ENCODE measurements around the gene AMPH.
"Not testable (repeated sequence)": the region's sequence is repeated elsewhere in the genome, so short reads cannot be mapped to it uniquely, and the experiment has no call there.

AMPH gene

DNA sequence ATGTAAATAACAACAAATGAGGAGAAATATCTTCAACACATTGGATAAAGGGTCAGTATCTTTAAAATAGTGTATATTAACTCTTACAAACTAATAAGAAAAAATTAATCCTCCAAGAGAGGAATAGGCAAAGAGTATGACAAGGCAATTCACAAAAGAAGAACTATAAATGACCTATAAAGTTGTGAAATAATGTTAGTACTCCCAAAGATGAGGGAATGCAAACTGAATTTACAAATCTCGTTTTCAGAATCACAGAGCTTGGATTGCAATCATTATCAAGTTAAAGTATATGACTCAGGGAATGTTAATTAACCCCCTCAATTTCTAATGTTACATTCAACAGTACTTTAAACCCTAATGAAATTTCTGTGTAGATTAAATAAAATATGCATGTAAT is 270.4 kb downstream of the AMPH start:
- TF ChIP-seq, protein P1, sequence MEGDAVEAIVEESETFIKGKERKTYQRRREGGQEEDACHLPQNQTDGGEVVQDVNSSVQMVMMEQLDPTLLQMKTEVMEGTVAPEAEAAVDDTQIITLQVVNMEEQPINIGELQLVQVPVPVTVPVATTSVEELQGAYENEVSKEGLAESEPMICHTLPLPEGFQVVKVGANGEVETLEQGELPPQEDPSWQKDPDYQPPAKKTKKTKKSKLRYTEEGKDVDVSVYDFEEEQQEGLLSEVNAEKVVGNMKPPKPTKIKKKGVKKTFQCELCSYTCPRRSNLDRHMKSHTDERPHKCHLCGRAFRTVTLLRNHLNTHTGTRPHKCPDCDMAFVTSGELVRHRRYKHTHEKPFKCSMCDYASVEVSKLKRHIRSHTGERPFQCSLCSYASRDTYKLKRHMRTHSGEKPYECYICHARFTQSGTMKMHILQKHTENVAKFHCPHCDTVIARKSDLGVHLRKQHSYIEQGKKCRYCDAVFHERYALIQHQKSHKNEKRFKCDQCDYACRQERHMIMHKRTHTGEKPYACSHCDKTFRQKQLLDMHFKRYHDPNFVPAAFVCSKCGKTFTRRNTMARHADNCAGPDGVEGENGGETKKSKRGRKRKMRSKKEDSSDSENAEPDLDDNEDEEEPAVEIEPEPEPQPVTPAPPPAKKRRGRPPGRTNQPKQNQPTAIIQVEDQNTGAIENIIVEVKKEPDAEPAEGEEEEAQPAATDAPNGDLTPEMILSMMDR (conservative IDR thresholded peaks at IDR 0.05; ENCODE audit: low read length): no peak
- H3K4me3 ChIP-seq (ENCODE audit: low read length): no peak overlapping the region

DNA sequence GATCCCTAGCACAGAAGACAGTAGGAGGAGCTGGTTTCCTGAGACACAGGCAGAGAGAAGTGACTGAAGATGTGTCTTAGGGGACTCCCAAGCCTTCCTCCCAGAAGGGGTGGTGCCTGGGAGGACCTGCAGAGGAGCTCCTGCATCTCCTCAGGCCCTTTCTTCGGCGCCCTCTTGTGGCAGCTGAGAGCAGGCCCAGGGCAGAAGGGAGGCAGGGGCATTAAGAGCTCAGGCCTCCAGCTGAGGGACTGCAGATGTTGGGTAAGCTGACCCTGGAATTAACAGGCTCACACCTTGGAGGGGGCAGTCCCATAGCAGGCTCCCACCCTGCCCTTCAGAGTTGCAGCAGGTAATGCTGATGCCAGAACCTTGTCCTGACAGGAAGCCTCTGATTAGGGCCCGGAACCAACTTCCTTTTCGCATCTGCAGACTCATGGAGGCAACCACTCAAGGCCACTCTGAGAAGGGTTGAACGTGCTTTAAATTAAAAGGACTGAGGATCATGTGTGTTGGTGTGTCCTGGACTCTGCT is 272.0 kb downstream of the AMPH start:
- TF ChIP-seq, protein P1 (conservative IDR thresholded peaks at IDR 0.05; ENCODE audit: low read length): peak; percentile 14; the same call in 1 of the 2 replicates
- not testable (repeated sequence) for DNase-seq (ENCODE audit: low read depth); H3K4me3 ChIP-seq (ENCODE audit: low read length)

More for the DNA sequence above, 270.4 kb downstream of the AMPH start:
- no peak for DNase-seq (ENCODE audit: low read depth)

DNA sequence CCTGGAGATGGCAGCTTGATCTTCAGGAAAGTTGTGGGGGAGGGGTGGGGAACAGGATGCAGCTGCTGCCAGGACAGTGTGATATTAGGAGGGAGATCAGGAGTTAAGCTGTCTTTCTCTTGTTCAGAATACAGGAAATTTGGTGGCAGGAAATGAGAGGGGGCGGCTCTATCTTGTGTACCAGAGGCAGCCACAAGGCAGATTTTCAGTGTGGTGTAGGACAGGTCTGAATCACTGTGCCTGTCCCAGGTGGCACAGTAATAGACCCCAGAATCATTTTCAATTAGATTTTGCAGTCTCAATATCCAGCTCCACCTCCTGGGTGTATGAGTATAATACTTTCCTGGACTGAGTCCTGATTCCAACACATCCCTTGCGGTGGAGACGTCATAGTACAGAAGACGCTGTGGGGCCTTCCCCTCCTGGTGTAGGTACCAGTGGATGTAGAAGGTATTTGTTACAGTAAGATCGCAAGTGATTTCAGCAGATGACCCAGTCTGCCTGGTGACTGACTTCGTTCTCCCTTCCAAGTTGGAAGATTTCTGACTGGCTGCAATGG is 272.8 kb downstream of the AMPH start:
- not testable (repeated sequence) for DNase-seq (ENCODE audit: low read depth); H3K4me3 ChIP-seq (ENCODE audit: low read length)

DNA sequence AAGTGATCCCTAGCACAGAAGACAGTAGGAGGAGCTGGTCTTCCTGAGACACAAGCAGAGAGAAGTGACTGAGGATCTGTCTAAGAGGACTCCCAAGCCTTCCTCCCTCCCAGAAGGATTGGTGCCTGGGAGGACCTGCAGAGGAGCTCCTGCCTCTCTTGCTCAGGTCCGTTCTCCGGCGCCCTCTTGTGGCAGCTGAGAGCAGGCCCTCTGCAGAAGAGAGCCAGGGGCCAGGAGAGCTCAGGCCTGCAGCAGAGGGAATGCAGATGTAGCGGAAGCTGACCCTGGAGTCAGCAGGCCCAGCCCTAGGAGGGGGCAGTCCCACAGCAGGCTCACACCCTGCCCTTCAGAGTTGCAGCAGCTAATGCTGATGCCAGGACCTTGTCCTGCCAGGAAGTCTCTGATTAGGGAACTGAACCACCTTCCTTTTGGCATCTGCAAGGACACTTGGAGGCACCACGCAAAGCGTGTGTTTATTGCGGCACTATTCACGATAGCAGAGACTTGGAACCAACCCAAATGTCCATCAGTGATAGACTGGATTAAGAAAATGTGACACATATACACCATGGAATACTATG is 276.8 kb downstream of the AMPH start:
- TF ChIP-seq, protein P1 (conservative IDR thresholded peaks at IDR 0.05; ENCODE audit: low read length): peak; percentile 61
- DNase-seq (ENCODE audit: low read depth): peak; percentile 42
- not testable (repeated sequence) for H3K4me3 ChIP-seq (ENCODE audit: low read length)

DNA sequence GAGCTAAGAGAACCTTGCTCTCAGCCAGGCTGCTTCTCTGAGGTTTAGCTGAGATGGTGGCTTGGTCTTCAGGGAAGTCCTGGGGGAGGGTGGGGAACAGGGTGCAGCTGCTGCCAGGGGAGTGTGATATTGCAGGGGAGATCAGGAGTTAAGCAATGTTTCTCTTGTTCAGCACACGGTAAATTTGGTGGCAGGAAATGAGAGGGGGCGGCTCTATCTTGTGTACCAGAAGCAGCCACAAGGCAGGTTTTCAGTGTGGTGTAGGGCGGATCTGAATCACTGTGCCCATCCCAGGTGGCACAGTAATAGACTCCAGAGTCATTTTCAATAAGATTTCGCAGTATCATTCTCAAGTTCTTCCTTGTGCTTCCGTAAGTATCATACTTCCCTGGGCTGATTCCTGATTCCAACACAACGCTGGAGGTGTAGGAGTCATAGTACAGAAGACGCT is 277.7 kb downstream of the AMPH start:
- DNase-seq (ENCODE audit: low read depth); H3K4me3 ChIP-seq (ENCODE audit: low read length): not testable (repeated sequence)

DNA sequence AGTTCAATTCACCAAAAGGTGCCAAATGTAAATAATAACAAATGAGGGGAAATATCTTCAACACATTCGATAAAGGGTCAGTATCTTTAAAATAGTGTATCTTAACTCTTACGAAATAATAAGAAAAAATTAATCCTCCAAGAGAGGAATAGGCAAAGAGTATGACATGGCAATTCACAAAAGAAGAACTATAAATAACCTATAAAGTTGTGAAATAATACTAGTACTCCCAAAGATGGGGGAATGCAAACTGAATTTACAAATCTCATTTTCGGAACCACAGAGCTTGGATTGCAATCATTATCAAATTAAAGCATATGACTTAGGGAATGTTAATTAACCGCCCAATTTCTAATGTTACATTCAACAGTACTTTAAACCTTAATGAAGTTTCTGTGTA is 279.6 kb downstream of the AMPH start:
- TF ChIP-seq, protein P1 (conservative IDR thresholded peaks at IDR 0.05; ENCODE audit: low read length): no peak
- no peak for DNase-seq (ENCODE audit: low read depth)
- H3K4me3 ChIP-seq (ENCODE audit: low read length): no peak overlapping the region

DNA sequence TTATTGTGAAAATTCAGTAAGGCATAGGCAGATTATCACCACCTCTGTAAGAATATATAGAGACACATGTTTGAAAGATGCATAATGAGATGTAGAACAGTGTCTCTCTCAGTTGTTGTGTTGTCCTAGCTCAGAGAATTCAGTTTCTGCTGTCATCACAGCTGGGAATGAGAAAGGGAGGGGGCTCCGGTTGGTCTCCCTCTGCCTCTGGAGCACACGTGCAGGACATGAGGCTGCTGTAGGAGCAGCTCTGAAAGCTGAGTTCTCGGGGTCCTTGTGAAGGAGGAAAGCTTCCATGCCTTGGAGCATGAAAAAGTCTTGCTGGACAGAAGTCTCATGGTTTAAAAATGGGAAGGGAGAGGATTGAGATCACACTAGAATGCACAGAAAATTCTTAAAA is 280.4 kb downstream of the AMPH start:
- DNase-seq (ENCODE audit: low read depth); H3K4me3 ChIP-seq (ENCODE audit: low read length): not testable (repeated sequence)

DNA sequence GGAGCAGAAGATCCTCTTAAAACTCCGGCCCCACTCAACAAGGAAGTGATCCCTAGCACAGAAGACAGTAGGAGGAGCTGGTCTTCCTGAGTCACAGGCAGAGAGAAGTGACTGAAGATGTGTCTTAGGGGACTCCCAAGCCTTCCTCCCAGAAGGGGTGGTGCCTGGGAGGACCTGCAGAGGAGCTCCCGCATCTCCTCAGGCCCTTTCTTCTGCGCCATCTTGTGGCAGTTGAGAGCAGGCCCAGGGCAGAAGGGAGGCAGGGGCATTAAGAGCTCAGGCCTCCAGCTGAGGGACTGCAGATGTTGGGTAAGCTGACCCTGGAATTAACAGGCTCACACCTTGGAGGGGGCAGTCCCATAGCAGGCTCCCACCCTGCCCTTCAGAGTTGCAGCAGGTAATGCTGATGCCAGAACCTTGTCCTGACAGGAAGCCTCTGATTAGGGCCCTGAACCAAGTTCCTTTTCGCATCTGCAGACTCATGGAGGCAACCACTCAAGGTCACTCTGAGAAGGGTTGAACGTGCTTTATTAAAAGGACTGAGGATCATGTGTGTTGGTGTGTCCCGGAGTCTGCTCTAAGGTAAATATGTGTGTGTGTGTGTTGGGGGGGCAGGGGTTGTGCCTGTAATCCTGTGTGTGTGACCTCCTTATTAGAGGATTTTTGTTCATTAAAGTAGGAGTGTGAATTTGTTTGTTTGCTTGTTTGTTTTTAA is 281.1 kb downstream of the AMPH start:
- TF ChIP-seq, protein P1 (conservative IDR thresholded peaks at IDR 0.05; ENCODE audit: low read length): peak; percentile 39
- peak; percentile 34 for DNase-seq (ENCODE audit: low read depth)
- H3K4me3 ChIP-seq (ENCODE audit: low read length): not testable (repeated sequence)

DNA sequence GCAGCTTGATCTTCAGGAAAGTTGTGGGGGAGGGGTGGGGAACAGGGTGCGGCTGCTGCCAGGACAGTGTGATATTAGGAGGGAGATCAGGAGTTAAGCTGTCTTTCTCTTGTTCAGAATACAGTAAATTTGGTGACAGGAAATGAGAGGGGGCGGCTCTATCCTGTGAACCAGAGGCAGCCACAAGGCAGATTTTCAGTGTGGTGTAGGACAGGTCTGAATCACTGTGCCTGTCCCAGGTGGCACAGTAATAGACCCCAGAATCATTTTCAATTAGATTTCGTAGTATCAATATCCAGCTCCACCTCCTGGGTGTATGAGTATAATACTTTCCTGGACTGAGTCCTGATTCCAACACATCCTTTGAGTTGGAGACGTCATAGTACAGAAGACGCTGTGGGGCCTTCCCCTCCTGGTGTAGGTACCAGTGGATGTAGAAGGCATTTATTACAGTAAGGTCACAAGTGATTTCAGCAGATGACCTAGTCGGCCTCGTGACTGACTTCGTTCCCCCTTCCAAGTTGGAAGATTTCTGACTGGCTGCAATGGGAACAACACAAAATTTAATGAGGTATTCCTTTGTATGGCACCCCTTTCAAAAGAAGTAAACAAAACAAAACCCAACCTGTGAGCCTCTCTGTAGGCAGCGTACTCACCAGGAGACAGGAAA is 281.9 kb downstream of the AMPH start:
- H3K4me3 ChIP-seq (ENCODE audit: low read length); DNase-seq (ENCODE audit: low read depth): not testable (repeated sequence)

All from AG10803 (cell line).